Glomerular visceral epithelial cell (primary cell): Measurements from ENCODE around the gene ULBP2.
"Not testable (repeated sequence)": the region's sequence is repeated elsewhere in the genome, so short reads cannot be mapped to it uniquely, and the experiment has no call there.

ENCODE experiments used
- DNase-seq: peaks from one replicate; pipeline ENCODE4 v3.0.0-alpha.2; 2016; ENCODE audit errors: extremely low spot score

The ULBP2 gene

DNA sequence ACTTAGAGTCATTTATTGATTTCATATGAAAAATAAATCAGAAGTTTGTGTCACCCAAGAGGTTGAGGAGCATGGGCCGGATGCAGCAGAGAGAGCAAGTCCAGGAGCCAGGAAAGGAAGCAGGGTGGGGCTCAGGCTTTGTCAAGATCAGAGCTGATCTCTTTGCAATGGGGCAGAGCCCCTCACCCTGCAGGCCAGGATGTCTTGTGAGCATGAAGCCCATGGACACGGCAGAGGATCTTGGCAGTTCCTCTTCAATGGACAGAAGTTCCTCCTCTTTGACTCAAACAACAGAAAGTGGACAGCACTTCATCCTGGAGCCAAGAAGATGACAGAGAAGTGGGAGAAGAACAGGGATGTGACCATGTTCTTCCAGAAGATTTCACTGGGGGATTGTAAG is 27.1 kb downstream of the ULBP2 start:
- not testable (repeated sequence) for DNase-seq

DNA sequence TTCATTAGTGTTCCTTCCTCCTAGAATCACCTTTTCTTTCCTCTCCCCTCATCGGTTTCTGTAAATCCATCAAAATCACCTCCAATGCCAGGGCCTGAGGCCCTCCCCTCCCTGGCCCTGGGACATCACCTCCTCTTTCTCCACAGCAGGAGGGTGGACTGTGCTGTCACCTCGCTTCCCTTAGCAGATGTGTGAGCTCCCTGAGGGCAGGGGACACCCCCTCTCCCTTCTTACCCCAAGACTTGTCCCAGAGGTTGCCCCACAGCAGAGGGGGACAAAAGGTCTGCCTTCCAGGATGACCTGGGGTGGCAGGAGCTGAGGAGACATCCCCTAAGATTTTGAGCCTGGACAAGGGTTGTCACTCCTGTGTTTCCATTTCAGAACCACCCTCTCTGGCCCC is 27.8 kb downstream of the ULBP2 start:
- no peak for DNase-seq

DNA sequence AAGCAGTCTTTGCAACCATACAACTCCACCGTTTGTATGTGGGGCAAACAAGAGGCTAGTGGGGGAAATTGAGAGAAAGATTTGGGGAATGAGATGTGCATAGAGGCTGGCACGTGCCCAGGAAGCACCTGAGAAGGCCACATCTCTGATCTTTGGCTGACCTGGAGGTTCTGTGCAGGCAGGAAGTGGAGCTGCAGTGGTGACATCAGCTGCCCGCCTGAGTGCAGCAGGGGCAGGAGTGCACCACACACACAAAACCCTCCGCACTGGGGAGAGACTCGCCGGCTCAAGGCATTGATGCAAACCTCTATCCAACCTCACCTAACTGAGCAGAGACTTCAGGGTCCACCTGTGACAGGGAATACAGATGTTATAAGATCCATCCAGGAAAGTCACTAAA is 32.6 kb downstream of the ULBP2 start:
- DNase-seq = not testable (repeated sequence)

DNA sequence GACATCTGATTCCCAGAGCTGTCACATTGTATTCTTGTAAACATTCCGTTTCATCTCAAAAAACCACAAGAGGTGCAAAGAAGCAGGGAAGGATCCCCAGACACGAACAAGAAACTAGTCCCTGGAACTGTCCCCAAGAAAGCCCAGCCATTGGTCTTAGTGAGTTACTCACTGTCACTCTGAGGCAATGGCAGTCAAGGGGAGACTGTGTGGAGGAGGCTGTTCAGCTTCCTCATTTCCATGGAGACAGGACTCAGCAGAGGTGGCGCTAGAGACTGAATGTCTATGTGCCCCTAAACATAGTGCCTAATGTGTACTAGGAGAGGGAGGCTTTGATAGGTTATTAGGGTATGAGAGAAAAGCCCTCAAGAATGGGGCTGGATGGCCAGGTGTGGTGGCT is 33.0 kb downstream of the ULBP2 start:
- no peak for DNase-seq

DNA sequence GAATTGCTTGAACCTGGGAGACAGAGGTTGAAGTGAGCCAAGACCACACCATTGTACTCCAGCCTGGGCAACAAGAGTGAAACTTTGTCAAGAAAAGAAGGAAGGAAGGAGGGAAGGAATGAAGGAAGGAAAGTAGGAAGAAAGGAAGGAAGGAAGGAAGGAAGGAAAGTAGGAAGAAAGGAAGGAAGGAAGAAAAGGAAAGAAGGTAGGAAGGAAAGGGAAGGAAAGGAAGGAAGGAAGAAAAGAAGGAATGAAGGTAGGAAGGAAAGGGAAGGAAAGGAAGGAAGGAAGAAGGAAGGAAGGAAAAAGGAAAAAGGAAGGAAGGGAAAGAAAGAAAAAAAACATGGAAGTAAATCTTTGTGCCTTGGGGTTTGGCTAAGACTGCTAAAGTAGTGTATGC is 33.6 kb downstream of the ULBP2 start:
- no peak for DNase-seq

DNA sequence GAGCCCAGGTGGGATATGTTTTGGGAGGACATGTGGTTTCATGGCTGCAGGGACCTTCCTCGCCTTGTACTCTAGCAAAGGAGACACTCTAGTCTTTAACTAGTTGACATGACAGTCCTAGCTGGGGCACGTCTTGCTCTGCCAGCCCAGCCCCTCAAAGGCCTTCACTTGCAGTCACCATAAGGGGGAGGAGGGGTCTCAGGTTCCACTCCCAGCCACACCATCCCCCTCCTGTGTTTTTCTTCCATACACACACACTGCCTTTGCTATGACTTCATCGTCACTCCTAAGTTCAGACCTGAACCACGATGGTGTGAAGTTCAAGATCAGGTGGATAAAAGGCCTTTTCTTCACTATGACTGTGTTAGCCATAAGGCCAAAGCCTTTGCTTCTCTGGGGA is 35.4 kb downstream of the ULBP2 start:
- no peak for DNase-seq

DNA sequence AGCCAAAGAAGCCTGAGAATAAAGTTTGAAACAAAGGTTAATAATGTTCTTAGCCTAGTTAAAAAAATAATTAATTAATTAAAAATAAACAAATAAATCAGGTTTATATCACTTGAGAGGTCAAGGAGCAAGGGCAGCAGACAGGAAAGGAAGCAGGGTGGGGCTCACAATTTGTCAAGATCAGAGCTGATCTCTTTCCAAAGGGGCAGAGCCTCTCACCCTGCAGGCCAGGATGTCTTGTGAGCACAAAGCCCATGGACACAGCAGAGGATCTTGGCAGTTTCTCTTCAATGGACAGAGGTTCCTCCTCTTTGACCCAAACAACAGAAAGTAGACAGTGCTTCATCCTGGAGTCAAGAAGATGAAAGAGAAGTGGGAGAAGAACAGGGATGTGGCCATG is 36.8 kb downstream of the ULBP2 start:
- DNase-seq = no peak

DNA sequence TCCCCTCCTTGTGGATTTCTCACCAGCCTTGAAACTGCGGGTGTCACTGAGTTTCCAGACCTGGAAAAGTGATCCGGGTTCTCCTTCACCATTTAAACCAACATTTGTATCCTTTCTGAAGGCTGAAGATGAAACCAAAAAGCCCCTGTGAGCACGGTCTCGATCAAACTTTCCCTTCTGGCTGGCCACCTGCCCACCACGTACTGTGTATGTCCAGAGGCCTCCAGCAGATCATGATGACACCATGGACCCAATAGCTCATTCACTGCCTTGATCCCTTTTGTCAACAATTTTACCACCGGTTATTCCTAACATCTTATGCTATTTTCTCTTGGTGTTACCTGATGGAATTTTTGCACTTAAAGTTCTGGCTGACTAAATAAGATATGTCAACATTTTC is 37.5 kb downstream of the ULBP2 start:
- DNase-seq = no peak

DNA sequence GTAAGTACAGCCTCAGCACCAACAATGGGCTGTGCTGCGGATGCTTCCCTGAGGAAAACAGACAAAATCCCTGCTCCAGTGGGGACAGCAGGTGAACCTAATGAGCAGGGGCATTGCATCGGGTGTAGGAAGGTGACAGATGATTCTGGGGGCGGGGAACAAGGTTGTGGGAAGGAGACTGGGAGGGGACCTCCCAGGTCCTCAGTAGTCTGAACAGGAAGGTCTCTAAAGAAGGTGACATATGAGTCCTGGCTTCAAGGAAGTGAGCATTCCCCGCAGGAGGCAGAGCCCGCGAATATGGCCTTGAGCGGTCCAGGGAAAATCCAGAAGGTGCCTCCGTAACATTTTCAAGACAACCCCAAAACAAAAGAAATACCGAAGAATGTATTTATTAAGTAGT is 41.3 kb downstream of the ULBP2 start:
- DNase-seq = no peak

DNA sequence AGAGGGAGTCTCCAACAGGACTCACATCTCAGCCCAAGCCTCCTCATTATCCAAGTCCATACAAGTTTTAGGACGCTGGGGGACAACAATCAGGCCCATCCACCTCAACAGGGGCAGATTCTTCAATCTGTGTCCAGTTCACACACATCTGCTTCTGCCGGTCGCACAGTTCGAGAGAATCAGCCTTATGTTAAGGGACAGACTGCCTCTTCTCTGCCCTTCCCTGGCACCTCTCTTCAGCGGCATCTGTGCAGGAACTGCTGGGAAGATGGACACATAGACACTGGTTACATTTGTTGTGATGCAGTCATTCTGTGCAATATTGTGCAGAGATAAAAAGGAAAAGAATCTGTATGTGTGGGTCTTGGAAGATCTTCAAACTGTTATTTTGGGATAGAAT is 43.0 kb downstream of the ULBP2 start:
- DNase-seq = no peak

DNA sequence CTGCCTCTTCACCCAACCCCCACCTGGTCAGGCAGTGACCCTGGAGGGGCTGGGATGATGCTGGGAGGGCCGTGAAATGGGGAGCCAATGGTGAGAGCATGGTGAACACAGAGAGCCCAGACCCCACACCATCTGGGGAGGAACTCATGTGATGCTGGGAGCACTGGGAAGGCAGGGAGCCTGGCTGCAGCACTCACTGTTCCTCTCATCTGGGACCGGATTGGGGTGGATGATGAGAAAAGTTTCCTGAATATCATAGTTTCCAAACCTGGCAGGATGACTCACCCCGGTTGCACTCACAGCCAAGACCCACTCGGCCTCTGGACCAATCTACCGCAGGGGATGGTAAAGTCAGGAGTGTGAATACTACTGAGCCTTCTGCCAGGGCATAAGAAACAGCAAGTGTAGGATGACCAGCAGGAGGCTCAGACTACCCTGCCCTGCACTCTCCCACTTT is 43.7 kb downstream of the ULBP2 start:
- no peak for DNase-seq

DNA sequence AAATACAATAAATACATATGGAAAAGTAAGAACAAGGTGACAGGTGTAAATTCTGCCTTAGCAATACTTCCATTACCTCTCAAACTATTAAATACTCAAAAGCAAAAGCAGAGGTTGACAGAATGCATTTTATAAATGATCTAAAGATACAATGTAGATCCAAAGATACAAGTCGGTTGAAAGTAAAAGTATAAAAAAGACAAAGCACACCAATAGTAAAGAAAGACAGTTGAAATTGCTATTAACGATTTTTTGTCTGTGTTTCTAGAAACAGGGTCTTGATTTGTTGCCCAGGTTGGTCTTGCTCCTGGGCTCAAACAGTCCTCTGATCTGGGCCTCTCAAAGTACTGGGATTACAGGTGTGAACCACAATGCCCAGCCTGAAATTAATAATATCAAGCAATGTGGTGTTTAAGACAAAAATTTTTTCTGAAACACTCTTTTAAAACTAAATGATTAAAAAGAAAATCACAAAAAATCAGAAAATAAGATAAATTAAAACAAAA is 45.8 kb downstream of the ULBP2 start:
- no peak for DNase-seq

DNA sequence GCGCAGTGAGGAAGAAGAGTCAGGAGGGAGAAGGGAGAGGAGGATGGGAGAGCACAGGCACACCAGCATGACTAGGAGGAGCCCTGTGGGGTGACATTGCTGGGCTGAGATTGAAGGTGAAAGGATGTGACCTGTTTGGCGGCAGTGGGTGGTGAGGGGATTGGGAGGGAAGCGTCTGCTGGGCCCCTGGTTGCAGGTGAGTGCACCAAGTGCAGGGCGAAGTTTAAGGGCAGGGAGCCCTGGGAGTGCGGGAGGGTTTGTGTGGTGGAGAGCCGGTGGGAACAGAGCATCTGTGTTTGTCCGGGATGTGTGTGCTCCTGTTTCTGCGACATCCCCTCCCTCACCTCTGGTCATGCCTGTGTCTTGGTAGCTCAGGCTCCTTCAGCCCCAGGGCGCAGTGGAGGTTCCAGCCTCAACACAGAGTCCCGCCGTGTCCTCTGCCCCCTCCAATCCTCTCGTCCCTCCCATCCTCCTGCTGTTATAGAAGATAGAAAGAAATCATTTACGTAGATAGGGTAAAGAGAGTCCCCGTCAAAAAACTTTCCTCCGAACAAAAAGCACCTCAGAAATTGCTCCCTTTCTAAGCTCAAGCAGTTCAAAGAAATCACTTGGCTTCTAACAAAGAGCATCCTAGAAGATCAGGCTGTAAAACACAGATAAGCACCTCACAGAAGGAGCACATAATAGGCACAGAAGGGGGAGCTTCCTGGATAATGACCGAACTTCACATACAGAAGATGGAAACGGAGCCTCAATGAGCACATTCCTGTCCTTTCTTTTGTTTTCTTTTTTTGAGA is 46.9 kb downstream of the ULBP2 start:
- no peak for DNase-seq

DNA sequence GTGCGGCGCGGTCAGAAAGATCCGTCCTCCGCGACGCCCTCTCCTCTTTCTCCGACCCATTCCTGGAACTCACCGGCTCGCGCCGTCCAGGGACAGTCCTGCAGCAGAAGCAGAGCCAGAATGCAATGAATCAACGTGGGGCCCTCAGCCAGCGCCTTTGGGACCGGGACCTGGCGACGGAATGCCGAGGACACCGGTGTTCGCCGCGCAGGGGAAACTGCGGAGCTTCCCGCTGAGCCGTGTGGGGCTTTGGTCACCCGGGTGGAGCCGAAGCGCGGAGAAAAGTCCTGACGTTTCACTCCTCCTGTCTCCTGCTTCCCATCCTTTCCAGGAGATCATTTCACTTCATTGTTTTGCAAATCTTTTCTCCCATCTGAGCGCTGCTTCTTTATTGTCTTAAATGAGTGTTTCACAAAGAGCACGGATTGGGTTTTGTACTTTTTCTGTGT is 48.4 kb downstream of the ULBP2 start:
- DNase-seq = no peak

DNA sequence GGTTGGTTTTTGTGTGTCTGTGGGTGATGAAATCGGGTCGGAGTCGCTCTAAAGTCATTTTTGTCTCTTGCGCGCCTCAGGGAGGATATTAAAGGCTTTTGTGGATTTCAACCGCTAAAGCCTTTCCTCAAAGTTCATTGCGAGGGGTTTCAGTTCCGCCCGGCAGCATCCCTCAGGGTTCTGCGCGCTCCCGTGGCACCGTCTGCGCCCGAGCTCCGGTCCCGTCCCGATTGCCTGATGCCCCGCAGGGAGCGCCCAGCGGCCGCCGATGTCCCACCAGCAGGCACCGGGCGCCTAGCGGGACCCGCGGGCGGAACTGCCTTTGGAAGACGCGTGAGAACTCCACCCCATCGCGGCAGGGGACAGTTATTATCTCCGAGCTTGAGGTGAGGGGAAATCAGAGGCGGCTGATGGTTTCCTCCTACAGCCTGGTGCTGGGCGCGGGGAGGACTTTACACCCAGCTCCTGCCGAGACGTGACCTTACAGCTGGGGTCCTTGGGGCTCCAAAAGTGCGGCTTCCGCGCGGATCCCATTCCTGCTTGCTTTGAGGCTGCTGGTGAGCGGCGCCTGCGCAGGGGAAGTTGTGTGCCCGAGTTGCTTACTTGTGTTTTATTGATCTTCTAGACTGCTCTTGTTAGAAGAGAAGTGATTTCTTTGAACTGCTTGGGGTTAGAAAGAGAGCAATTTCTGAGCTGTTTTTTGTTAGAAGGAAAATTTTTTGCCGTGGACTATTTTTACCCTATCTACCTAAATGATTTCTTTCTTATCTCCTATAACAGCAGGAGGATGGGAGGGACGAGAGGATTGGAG is 49.1 kb downstream of the ULBP2 start:
- DNase-seq = no peak

DNA sequence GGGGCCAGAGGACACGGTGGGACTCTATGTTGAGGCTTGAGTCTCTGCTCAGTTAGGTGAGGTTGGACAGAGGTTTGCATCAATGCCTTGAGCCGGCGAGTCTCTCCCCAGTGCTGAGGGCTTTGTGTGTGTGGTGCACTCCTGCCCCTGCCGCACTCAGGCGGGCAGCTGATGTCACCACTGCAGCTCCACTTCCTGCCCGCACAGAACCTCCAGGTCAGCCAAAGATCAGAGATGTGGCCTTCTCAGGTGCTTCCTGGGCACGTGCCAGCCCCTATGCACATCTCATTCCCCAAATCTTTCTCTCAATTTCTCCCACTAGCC is 49.6 kb downstream of the ULBP2 start:
- not testable (repeated sequence) for DNase-seq

DNA sequence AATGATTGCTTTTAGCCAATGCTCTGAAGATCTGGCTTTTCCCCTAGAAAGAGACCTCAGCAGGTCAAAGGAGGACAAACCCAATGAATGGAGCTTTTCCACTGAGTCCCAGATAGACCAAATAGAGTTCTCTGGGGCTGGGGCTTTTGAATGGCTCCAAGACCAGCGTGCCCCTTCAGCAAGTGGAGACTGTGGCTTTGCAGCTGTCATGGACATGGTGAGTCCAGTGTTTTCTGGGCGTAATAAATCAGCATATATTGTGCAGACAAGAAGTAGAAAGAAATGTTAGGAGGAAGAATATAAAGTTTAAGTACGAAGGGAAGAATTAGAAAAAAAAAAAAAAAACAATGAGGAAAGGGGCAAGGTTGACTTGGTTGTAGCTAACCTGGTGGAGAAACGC is 50.0 kb downstream of the ULBP2 start:
- DNase-seq = no peak

DNA sequence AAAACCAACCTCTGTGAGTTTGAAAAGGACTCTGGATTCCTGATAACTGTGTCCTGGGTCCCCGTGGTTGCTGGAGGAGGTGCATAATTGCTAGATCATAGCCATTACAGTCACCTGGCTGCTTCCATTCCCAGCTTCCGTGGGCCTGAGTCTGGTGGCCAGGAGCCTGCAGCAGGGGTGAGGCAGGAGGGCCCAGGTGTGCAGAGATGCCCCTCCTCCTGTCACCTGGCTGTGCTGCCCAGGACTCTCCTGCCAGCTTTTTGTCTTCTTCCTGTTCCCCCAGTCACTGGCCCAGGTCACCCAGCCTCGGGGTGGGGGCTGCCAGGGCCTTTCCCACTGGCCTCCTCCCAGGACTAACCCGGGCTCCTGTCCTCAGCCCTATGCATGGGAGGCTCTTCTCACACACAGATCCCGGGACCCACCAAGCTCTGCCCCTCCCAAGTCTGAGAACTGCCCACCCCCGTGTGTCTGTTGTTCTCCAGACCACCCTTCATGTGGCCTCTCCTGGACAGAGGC is 53.5 kb downstream of the ULBP2 start:
- DNase-seq = no peak

DNA sequence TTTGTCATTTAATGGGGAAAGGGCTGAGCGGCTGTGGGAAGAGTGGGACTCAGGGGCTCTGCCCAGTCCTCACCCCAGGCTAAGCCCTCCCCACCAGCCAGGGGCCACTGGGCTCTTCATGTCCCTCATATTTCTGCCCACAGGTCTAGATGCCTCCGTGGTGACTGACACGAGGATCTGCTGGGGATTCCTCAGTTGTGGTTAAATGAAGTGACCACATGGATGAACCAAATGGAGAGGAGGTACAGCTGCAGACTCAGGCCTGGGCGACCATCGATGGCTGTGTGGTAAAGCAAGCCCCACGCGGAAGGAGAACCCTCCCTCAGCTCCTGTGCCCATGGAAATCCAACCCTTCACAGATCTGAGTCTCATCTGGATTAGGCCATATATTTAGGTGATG is 54.2 kb downstream of the ULBP2 start:
- no peak for DNase-seq
